GM23338 (cell line): ENCODE data around the gene FATE1. TPM values are rescaled to one million over a fixed set of nuclear protein-coding genes. Genes with fewer than 3 reads are reported as not detected.

ENCODE experiments used
- ATAC-seq: fragments of 200-7000 bp; cut with Tn5 transposase; 3 replicates; pipeline ENCODE4 v1.9.1; 2020
- DNase-seq: peaks from one replicate; pipeline ENCODE4 v3.0.0-alpha.2; 2015; ENCODE audit warnings: low spot score
- H2AFZ ChIP-seq: fragments of 200-600 bp; sonication (generic); 2 replicates; pipeline ENCODE4 v1.8.0; 2016; ENCODE audit warnings: antibody characterized with exemption, mild to moderate bottlenecking, moderate library complexity
- H3F3A ChIP-seq: fragments of 200-600 bp; sonication (generic); replicated peaks from 2 replicates; pipeline ENCODE4 v1.8.0; 2017; ENCODE audit warnings: antibody characterized with exemption, mixed run types, low read depth
- H3K27ac ChIP-seq: fragments of 200-600 bp; sonication (generic); 2 replicates; pipeline ENCODE4 v1.6.1; 2016; ENCODE audit warnings: low read depth
- H3K27me3 ChIP-seq: fragments of 200-600 bp; sonication (generic); 2 replicates; pipeline ENCODE4 v1.8.0; 2016; ENCODE audit warnings: mild to moderate bottlenecking, mixed run types, moderate library complexity; ENCODE audit not compliant: insufficient read depth
- H3K36me3 ChIP-seq: fragments of 200-600 bp; sonication (generic); 2 replicates; pipeline ENCODE4 v1.8.0; 2016; ENCODE audit warnings: mild to moderate bottlenecking; ENCODE audit not compliant: insufficient read depth
- H3K4me1 ChIP-seq: fragments of 200-600 bp; sonication (generic); 2 replicates; pipeline ENCODE4 v1.8.0; 2016; ENCODE audit warnings: mild to moderate bottlenecking, moderate library complexity; ENCODE audit not compliant: insufficient read depth
- H3K4me2 ChIP-seq: fragments of 200-600 bp; sonication (generic); 2 replicates; pipeline ENCODE4 v1.7.1; 2017; ENCODE audit warnings: mixed run types
- H3K4me3 ChIP-seq: fragments of 200-600 bp; sonication (generic); 2 replicates; pipeline ENCODE4 v1.6.1; 2016; ENCODE audit warnings: mixed run types
- H3K79me2 ChIP-seq: fragments of 200-600 bp; sonication (generic); replicated peaks from 2 replicates; pipeline ENCODE4 v1.8.0; 2017; ENCODE audit warnings: mild to moderate bottlenecking; ENCODE audit not compliant: insufficient read depth
- H3K9me2 ChIP-seq: fragments of 200-600 bp; sonication (generic); 2 replicates; pipeline ENCODE4 v1.8.0; 2017; ENCODE audit not compliant: insufficient read depth
- H4K20me1 ChIP-seq: fragments of 200-600 bp; sonication (generic); replicated peaks from 2 replicates; pipeline ENCODE4 v1.8.0; 2017; ENCODE audit warnings: mild to moderate bottlenecking; ENCODE audit not compliant: insufficient read depth
- H3K27ac Mint-ChIP-seq: 2 replicates; pipeline ENCODE4 v1.8.0; 2020; ENCODE audit warnings: inconsistent platforms, mild to moderate bottlenecking, moderate library complexity, mixed read lengths
- H3K27me3 Mint-ChIP-seq: 3 replicates; pipeline ENCODE4 v1.8.0; 2022; ENCODE audit warnings: low read depth, mild to moderate bottlenecking, moderate library complexity, mixed read lengths, inconsistent platforms; ENCODE audit not compliant: insufficient read depth, poor library complexity
- H3K36me3 Mint-ChIP-seq: 3 replicates; pipeline ENCODE4 v1.8.0; 2021; ENCODE audit warnings: low read depth, mild to moderate bottlenecking, inconsistent platforms, moderate library complexity, mixed read lengths
- H3K4me1 Mint-ChIP-seq: 3 replicates; pipeline ENCODE4 v1.8.0; 2020; ENCODE audit warnings: mild to moderate bottlenecking, inconsistent platforms, mixed read lengths
- H3K4me3 Mint-ChIP-seq: 3 replicates; pipeline ENCODE4 v1.8.0; 2021; ENCODE audit warnings: moderate library complexity, mild to moderate bottlenecking, inconsistent platforms, mixed read lengths
- H3K9me3 Mint-ChIP-seq: 3 replicates; pipeline ENCODE4 v1.8.0; 2020; ENCODE audit warnings: moderate library complexity, mild to moderate bottlenecking, inconsistent platforms, mixed read lengths
- EZH2 ChIP-seq: fragments of 200-600 bp; sonication (generic); IDR thresholded peaks from one replicate; pipeline ENCODE4 v1.8.0; 2017; ENCODE audit warnings: antibody characterized with exemption, mild to moderate bottlenecking, low read depth; ENCODE audit not compliant: unreplicated experiment
- EZH2phosphoT487 ChIP-seq: fragments of 200-600 bp; sonication (generic); IDR thresholded peaks from one replicate; pipeline ENCODE4 v1.8.1; 2018; ENCODE audit warnings: antibody characterized with exemption; ENCODE audit not compliant: unreplicated experiment
- JUNB ChIP-seq: IDR thresholded peaks from one replicate; pipeline ENCODE4 v1.6.1; 2016; ENCODE audit warnings: antibody characterized with exemption; ENCODE audit not compliant: unreplicated experiment
- NANOG ChIP-seq: IDR thresholded peaks from 2 replicates; pipeline ENCODE4 v1.6.1; 2016; ENCODE audit warnings: antibody characterized with exemption, borderline replicate concordance
- POLR2AphosphoS5 ChIP-seq: IDR thresholded peaks from 2 replicates; pipeline ENCODE4 v1.6.1; 2016; ENCODE audit warnings: antibody characterized with exemption, low read depth
- REST ChIP-seq: IDR thresholded peaks from one replicate; pipeline ENCODE4 v1.6.1; 2018; ENCODE audit warnings: antibody characterized with exemption; ENCODE audit not compliant: unreplicated experiment
- ZNF114 ChIP-seq: fragments of 250-450 bp; sonication (Bioruptor Pico); IDR thresholded peaks from 2 replicates; pipeline ENCODE4 v1.5.0; 2020; ENCODE audit warnings: mild to moderate bottlenecking, moderate library complexity
- ZNF331 ChIP-seq: fragments of 250-450 bp; sonication (Bioruptor Pico); IDR thresholded peaks from 2 replicates; pipeline ENCODE4 v1.5.0; 2020; ENCODE audit warnings: low read depth, mild to moderate bottlenecking, moderate library complexity
- polyA plus RNA-seq: library from polyadenylated mRNA; unstranded; fragments of >200 nt; fragmentation: Nextera tagmentation; extraction: Ambion mirVana; gene quantifications from 2 replicates; pipeline ENCODE4 v1.2.1, GENCODE V29; 2016
- total RNA-seq: library from RNA; depleted of rRNA; stranded (reverse); fragments of >200 nt; shearing (Covaris generic); gene quantifications from 2 replicates; pipeline ENCODE4 v1.2.3, GENCODE V29; 2014
- TF ChIP-seq, protein P1 (sequence below): IDR thresholded peaks from 2 replicates; pipeline ENCODE4 v1.6.1; 2016; ENCODE audit warnings: antibody characterized with exemption
- TF ChIP-seq, protein P2 (sequence below), 2 experiments: fragments of 200-600 bp in 1 of 2; sonication (generic) in 1 of 2; conservative IDR thresholded peaks; 2 replicates each; pipeline versions ENCODE4 v1.5.1 to v1.6.1; 2016 to 2017; ENCODE audit warnings: antibody characterized with exemption in 2 of 2, low read depth in 2 of 2, mild to moderate bottlenecking in 2 of 2, moderate library complexity in 1 of 2

Gene FATE1
- total and polyA plus RNA-seq, 2 experiments from 2014 or later, result 0.31 TPM; not detected in 1

GRCh38 chrX:151754641-151755215 is 38.9 kb downstream of the FATE1 start (continued):
- TF ChIP-seq, protein P1, sequence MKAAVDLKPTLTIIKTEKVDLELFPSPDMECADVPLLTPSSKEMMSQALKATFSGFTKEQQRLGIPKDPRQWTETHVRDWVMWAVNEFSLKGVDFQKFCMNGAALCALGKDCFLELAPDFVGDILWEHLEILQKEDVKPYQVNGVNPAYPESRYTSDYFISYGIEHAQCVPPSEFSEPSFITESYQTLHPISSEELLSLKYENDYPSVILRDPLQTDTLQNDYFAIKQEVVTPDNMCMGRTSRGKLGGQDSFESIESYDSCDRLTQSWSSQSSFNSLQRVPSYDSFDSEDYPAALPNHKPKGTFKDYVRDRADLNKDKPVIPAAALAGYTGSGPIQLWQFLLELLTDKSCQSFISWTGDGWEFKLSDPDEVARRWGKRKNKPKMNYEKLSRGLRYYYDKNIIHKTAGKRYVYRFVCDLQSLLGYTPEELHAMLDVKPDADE, result no peak
- TF ChIP-seq NANOG (no peak), ZNF114 (CRISPR knock-in tag) (no peak), EZH2phosphoT487 (no peak), REST (no peak), JUNB (no peak), ZNF331 (no peak), EZH2 (no peak)
- TF ChIP-seq, protein P2, sequence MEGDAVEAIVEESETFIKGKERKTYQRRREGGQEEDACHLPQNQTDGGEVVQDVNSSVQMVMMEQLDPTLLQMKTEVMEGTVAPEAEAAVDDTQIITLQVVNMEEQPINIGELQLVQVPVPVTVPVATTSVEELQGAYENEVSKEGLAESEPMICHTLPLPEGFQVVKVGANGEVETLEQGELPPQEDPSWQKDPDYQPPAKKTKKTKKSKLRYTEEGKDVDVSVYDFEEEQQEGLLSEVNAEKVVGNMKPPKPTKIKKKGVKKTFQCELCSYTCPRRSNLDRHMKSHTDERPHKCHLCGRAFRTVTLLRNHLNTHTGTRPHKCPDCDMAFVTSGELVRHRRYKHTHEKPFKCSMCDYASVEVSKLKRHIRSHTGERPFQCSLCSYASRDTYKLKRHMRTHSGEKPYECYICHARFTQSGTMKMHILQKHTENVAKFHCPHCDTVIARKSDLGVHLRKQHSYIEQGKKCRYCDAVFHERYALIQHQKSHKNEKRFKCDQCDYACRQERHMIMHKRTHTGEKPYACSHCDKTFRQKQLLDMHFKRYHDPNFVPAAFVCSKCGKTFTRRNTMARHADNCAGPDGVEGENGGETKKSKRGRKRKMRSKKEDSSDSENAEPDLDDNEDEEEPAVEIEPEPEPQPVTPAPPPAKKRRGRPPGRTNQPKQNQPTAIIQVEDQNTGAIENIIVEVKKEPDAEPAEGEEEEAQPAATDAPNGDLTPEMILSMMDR (conservative IDR thresholded peaks at IDR 0.05; ENCODE audit: low read depth in 2 of 2), result no peak

GRCh38 chrX:151759041-151759708 is 43.3 kb downstream of the FATE1 start:
- Histone ChIP-seq H3K4me1 (no peaks in the 10 kb centered on the region), H3K4me2 (no peak overlapping the region), H3F3A (no peaks in the 10 kb centered on the region), H3K36me3 (no peaks in the 10 kb centered on the region), H3K4me3 (no peak overlapping the region), H3K9me2 (no peaks in the 10 kb centered on the region), H2AFZ (no peak overlapping the region), H3K27me3 (no peaks in the 10 kb centered on the region), H3K79me2 (no peaks in the 10 kb centered on the region), H4K20me1 (no peaks in the 10 kb centered on the region), H3K27ac (no peak overlapping the region)
- H3K27me3 Mint-ChIP-seq, result peaks cover 4% of the 10 kb centered on the region
- ATAC-seq (no peak), DNase-seq (no peak)
- no peaks in the 10 kb centered on the region for H3K36me3 Mint-ChIP-seq
- no peak overlapping the region for H3K4me3 Mint-ChIP-seq
- H3K9me3 Mint-ChIP-seq, result no peaks in the 10 kb centered on the region
- H3K27ac Mint-ChIP-seq, result no peak overlapping the region
- H3K4me1 Mint-ChIP-seq, result no peaks in the 10 kb centered on the region
- no peak for TF ChIP-seq REST
- TF ChIP-seq EZH2, result no peak
- TF ChIP-seq POLR2AphosphoS5, result no peak
- no peak for TF ChIP-seq ZNF331
